Esophagus (tissue), 2 donors: ENCODE measurements around the gene CEP72. TPM values are rescaled to one million over a fixed set of nuclear protein-coding genes. Genes with fewer than 3 reads are reported as not detected.

ENCODE experiments used
- H3K27ac ChIP-seq, 2 donors: one replicate each; pipeline ENCODE4 v1.5.1; 2013; ENCODE audit warnings: low read depth in 2 of 2, mild to moderate bottlenecking in 2 of 2, inconsistent platforms in 1 of 2, low read length in 1 of 2, moderate library complexity in 1 of 2
- H3K27me3 ChIP-seq, 2 donors: one replicate each; pipeline ENCODE4 v1.6.1; 2013; ENCODE audit warnings: low read length in 2 of 2, control low read depth in 1 of 2, mild to moderate bottlenecking in 1 of 2; ENCODE audit not compliant: insufficient read depth in 2 of 2, control insufficient read depth in 1 of 2
- H3K36me3 ChIP-seq, 2 donors: one replicate each; pipeline ENCODE4 v1.6.1; 2013; ENCODE audit warnings: low read length in 1 of 2; ENCODE audit not compliant: control insufficient read depth in 2 of 2, insufficient read depth in 2 of 2
- H3K4me1 ChIP-seq, 2 donors: one replicate each; pipeline ENCODE4 v1.6.1; 2013; ENCODE audit warnings: low read length in 1 of 2; ENCODE audit not compliant: control insufficient read depth in 2 of 2, insufficient read depth in 2 of 2
- H3K4me3 ChIP-seq, 2 donors: one replicate each; pipeline ENCODE4 v1.5.1; 2013; ENCODE audit warnings: low read length in 2 of 2, mild to moderate bottlenecking in 2 of 2, low read depth in 1 of 2, moderate library complexity in 1 of 2
- H3K9me3 ChIP-seq, 2 donors: one replicate each; pipeline ENCODE4 v1.6.1; 2013; ENCODE audit warnings: mild to moderate bottlenecking in 2 of 2, low read depth in 1 of 2, low read length in 1 of 2, moderate library complexity in 1 of 2; ENCODE audit not compliant: control insufficient read depth in 2 of 2, insufficient read depth in 1 of 2
- WGBS, 2 donors: extraction: QIAGEN DNeasy Blood & Tissue Kit; methylation state at CpG; one replicate each; pipeline ENCODE4 v1.1.7; 2013; 5-methylcytosine and 5-hydroxymethylcytosine counted together
- polyA plus RNA-seq, 2 donors: library from polyadenylated mRNA; stranded (reverse); fragments of 200-250 nt; gene quantifications; one replicate each; pipeline ENCODE4 v1.2.3, GENCODE V29; 2013
- donor health status: healthy with polysubstance abuse.
- donor health status: Bipolar disorder and iron deficiency.

Gene CEP72
- polyA plus RNA-seq, 2 donors = 3.1 to 7.0 TPM

- Histone ChIP-seq H3K27me3 (no peaks in the 10 kb centered on the region), H3K36me3 (peaks cover 8 to 39% of the 10 kb centered on the region in 2 donors), H3K9me3 (peaks cover 0 to 4% of the 10 kb centered on the region in 2 donors), H3K4me3 (no peak overlapping the region), H3K4me1 (no peaks in the 10 kb centered on the region), H3K27ac (no peak overlapping the region)
- WGBS, 2 donors = 92 to 93% methylated on average over 20 of the region's 20 CpGs
Observed at GRCh38 chr5:639584-640213, 27.6 kb downstream of the CEP72 start.

- Histone ChIP-seq H3K9me3 (no peaks in the 10 kb centered on the region), H3K27ac (no peak overlapping the region), H3K4me1 (no peaks in the 10 kb centered on the region), H3K36me3 (peaks cover 4 to 38% of the 10 kb centered on the region in 2 donors), H3K27me3 (no peaks in the 10 kb centered on the region), H3K4me3 (no peak overlapping the region)
- WGBS, 2 donors = 88 to 91% methylated on average over 35 of the region's 35 CpGs
Observed at GRCh38 chr5:640461-641330, 28.6 kb downstream of the CEP72 start.

GRCh38 chr5:641331-641765, 29.2 kb downstream of the CEP72 start:
- no peak overlapping the region for H3K27ac ChIP-seq
- H3K27me3 ChIP-seq = no peaks in the 10 kb centered on the region
- WGBS, 2 donors = 84 to 88% methylated on average over 14 of the region's 14 CpGs
- H3K9me3 ChIP-seq = no peaks in the 10 kb centered on the region
- no peak overlapping the region for H3K4me3 ChIP-seq
- H3K4me1 ChIP-seq = no peaks in the 10 kb centered on the region
- H3K36me3 ChIP-seq = peaks cover 0 to 39% of the 10 kb centered on the region in 2 donors

DNA sequence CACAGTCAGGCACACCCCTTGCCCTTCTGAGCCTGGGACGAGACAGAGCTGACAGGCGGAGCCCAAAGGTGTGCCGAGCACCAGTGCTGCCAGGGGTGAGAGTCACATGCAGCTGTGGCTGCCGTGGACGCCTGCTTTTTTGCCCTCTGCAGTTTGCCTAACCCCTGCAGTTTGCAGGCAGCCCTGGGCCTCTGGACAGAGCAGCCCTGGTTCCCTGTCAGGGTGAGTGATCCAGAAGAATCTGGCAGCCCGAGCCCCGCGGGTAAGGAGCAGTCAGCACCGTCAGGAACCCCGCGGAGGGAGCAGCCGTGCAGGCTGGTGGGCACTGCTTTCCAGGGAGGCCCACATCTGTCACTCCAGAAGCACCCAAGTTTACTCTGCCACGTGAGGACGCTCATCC, 30.3 kb downstream of the CEP72 start:
- Histone ChIP-seq H3K4me1 (peaks cover 0 to 2% of the 10 kb centered on the region in 2 donors), H3K4me3 (no peak overlapping the region), H3K36me3 (peaks cover 0 to 43% of the 10 kb centered on the region in 2 donors), H3K27ac (no peak overlapping the region), H3K27me3 (no peaks in the 10 kb centered on the region), H3K9me3 (no peaks in the 10 kb centered on the region)
- WGBS, 2 donors = 93 to 95% methylated on average over 14 of the region's 14 CpGs

DNA sequence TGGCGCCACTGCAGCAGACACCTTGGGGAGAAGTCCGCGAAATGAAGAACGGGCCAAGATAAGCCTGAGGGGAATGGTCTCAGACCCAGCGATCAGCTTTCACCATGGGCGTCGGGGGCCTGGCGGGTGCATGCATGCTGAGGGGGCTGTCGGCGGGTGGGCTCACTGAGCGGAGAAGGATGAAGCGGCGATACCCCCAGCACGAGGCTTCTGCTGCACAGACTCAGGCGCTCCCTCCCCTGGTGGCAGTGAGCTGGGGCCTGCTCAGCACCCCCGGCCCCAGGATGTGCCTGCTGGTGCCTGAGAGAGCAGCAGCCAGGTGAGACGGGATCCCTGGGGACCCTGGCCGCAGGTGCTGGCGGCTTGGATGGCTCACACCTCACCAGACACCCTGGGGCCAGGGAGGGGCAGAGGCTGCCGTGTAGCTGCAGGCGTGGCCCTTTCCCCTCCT, 31.2 kb downstream of the CEP72 start:
- no peaks in the 10 kb centered on the region for H3K27me3 ChIP-seq
- 88 to 91% methylated on average over 21 of the region's 21 CpGs for WGBS, 2 donors
- peaks cover 0 to 45% of the 10 kb centered on the region in 2 donors for H3K36me3 ChIP-seq
- H3K9me3 ChIP-seq = peaks cover 2 to 5% of the 10 kb centered on the region in 2 donors
- no peak overlapping the region for H3K4me3 ChIP-seq
- H3K4me1 ChIP-seq = peaks cover 0 to 2% of the 10 kb centered on the region in 2 donors
- no peak overlapping the region for H3K27ac ChIP-seq

DNA sequence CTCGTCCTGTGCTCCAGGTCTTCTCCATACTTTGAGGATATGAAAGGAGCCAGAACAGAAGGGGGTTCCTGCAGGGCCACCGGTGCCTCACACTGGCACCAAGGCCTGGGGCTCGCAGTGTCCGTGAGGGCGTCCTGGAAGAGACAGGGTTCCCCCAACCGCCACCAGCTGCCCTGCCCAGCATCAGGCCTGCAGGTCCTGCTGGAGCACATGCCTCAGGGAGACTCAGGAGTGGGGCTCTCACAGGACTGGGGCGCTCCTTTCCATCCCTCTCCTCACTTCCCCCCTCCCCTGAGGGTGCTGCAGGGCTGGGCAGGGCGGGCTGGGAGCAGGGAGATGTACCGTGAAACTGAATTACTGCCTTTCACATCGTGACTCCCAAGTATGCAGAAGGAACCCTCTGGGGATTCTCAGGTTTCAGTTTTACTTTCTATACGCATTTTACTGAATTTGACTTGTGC, 31.7 kb downstream of the CEP72 start:
- H3K4me1 ChIP-seq = peaks cover 0 to 2% of the 10 kb centered on the region in 2 donors
- H3K27ac ChIP-seq = no peak overlapping the region
- no peaks in the 10 kb centered on the region for H3K27me3 ChIP-seq
- peaks cover 0 to 45% of the 10 kb centered on the region in 2 donors for H3K36me3 ChIP-seq
- H3K9me3 ChIP-seq = peaks cover 2 to 8% of the 10 kb centered on the region in 2 donors
- 84 to 89% methylated on average over 11 of the region's 11 CpGs for WGBS, 2 donors
- H3K4me3 ChIP-seq = no peak overlapping the region

GRCh38 chr5:644509-644908, 32.4 kb downstream of the CEP72 start:
- 91 to 92% methylated on average over 13 of the region's 13 CpGs for WGBS, 2 donors
- H3K4me1 ChIP-seq = peaks cover 0 to 2% of the 10 kb centered on the region in 2 donors
- no peak overlapping the region for H3K4me3 ChIP-seq
- no peaks in the 10 kb centered on the region for H3K27me3 ChIP-seq
- peaks cover 0 to 45% of the 10 kb centered on the region in 2 donors for H3K36me3 ChIP-seq
- no peak overlapping the region for H3K27ac ChIP-seq
- peaks cover 2 to 15% of the 10 kb centered on the region in 2 donors for H3K9me3 ChIP-seq

DNA sequence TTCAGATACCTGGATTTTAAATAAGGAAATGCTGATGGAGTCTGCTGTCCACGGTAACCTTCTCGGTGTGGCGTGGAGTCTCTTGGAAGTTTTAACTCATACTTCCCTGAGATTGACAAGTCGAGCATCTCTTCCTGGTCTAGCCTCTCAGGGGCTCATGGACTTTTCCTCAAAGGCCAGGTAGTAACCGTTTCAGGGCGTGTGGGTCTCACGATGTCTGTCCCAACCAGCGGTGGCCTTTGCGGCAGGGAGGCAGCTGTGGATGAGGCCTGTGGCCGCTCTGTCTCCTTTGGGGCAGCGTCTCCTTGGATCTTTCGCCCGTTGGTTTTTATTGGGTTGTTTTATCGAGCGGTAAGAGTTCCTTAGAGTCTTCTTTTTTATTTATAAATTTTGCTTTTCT, 32.8 kb downstream of the CEP72 start:
- Histone ChIP-seq H3K27me3 (no peaks in the 10 kb centered on the region), H3K9me3 (peaks cover 2 to 16% of the 10 kb centered on the region in 2 donors), H3K27ac (no peak overlapping the region), H3K36me3 (peaks cover 0 to 45% of the 10 kb centered on the region in 2 donors), H3K4me3 (no peak overlapping the region), H3K4me1 (peaks cover 0 to 2% of the 10 kb centered on the region in 2 donors)
- 94 to 96% methylated on average over 15 of the region's 15 CpGs for WGBS, 2 donors

DNA sequence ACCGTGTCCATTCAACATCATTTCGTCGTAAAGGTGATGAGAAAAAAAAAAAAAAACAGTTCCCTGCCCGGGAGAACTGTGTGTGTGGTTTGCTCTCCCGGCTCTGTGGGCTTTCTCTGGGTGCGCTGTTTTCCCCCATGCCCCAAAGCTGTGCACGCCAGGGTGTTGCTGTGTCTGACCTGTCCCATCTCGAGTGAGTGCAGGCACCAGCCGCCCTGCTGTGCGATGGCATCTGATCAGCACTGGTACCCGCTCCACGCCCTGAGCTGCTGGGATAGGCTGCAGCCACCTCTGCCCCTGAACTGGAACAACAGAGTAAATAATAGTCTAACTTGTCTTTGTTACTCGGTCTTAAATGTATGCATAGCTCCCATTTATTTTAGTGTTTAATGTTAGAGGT, 33.3 kb downstream of the CEP72 start:
- Histone ChIP-seq H3K36me3 (peaks cover 0 to 43% of the 10 kb centered on the region in 2 donors), H3K4me1 (peaks cover 0 to 2% of the 10 kb centered on the region in 2 donors), H3K9me3 (peaks cover 2 to 17% of the 10 kb centered on the region in 2 donors), H3K27ac (no peak overlapping the region), H3K4me3 (no peak overlapping the region), H3K27me3 (no peaks in the 10 kb centered on the region)
- 93% methylated on average over 13 of the region's 13 CpGs for WGBS, 2 donors
